ENCODE data around the gene TMEM184B.

TMEM184B gene

GRCh38 chr22:38272373-38273134 lies at the start of gene TMEM184B:
TSS of gene TMEM184B (minus strand) at chr22:38273010. CDS start at chr22:38247961, 25,049 bp downstream.
- peak; percentile 87 for DNase-seq (ENCODE audit: low spot score)

DNA sequence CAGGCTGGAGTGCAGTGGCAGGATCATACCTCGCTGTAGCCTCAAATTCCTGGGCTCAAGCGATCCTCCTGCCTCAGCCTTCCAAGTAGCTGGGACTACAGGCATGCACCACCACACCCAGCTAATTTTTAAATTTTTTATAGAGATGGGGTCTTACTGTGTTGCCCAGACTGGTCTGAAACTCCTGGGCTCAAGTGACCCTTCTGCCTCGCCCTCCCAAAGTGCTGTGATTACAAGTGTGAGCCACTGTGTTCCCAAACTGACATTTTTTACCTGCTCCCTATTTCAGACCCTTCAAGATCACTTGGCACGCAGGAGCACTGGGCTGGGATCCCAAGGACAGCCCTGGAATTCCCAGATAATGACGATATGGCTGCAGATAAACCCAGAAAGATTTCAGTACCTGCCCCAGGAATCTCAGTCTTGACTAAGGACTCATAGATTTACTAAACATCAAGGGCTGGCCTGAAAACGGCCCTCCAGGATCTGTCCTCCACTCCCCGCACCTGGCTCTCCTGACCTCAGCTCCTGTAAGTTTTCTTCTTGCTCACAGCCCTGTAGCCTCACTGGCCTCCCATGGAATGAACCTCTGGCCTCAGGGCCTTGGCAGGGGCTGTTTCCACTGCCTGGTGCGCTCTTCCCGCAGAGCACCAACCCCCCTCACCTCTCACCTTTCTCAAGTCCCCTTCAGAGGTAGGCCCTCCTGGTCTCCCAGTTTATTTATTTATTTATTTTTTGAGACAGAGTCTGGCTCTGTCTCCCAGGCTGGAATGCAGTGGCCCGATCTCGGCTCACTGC lies 48.0 kb upstream of the TMEM184B start:
- DNase-seq (ENCODE audit: low spot score): no peak

- DNase-seq (ENCODE audit: low spot score): no peak
Observed at GRCh38 chr22:38318792-38319773, 46.3 kb upstream of the TMEM184B start.

GRCh38 chr22:38317995-38318715 lies 45.3 kb upstream of the TMEM184B start:
- DNase-seq (ENCODE audit: low spot score): no peak

- DNase-seq (ENCODE audit: low spot score): peak; percentile 81
Observed at GRCh38 chr22:38317122-38317994, 44.5 kb upstream of the TMEM184B start, which contains the start of gene CSNK1E. TSS of gene CSNK1E (minus strand) at chr22:38317433. CDS start at chr22:38314157, 3,276 bp downstream.

DNA sequence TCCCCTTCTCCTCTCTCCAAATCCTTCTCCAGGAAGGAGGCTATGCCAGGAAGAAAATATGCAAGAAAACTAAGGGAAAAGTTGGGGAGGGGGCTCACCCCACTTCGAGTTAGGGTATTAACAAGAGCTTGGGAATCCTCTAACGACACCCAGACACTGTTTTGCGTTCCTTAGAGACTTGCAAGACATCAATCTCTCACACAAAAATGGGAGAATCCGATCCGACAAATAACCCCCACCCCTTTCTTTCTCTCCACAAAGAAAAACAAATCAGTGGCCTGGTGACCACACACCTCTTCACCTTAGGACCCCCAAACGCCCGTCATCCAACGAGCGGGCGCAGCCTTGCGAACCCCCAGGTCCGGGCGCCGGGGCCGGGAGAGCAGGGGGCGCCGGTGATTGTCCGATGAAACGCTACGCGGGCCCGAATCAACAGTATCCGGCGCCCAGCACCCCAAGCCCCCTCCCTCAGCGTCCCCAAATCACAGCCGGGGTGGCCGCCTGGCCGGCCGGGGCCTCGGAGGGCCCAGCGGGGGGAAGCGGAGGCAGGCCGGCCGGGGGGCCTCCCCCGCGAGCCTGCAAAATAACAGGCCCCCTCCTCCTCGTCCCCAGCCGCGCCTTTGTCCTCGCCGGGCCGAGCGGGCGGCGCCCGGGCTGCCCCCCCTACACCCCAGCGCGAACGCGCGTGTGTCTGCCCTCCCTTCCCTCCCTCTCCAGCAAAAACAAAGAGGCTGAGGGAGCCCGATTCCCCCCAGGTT lies 43.7 kb upstream of the TMEM184B start:
- peak; percentile 86 for DNase-seq (ENCODE audit: low spot score)

GRCh38 chr22:38315823-38316363 lies 43.1 kb upstream of the TMEM184B start:
- no peak for DNase-seq (ENCODE audit: low spot score)

DNA sequence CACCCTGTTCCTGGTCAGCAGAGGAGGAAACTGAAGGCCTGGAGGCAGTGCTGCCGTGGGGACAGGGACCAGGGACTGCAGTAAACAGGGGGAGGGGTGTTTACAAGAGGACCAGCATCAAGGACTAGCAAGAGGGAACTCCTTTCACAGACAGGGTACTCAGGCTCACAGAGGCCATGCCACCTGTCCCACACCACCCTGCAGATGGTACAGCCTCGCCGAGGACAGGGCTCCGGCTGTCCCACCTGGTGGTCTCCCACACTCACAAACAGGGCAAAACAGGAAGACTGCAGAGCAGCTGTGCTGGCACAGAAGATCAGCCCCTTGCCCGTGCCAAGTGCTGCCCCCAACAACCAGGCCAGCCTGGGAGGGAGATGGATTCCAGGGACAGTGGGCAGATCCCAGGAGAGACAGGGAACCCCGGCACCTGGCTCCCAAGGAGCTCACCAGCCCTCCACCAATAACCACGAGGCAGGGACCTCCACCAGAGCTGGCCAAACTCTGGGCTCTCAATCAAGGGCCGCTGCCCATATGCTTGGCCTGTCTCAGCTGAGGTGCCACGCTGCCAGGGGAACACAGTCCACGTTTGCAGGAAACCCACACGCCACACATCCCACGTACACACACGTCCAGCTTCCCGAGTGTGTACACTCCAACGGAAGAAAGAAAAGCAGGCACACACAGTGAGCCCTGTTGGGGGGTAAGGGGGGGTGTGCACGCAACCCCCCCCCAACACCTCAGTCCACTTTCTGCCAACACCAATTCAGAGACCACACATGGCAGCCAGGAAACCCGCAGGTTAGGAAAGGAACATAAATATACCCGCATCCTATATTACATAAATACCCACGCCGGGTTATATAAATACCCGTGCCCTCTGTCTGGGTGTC lies 42.4 kb upstream of the TMEM184B start:
- DNase-seq (ENCODE audit: low spot score): no peak

GRCh38 chr22:38314051-38314932 lies 41.5 kb upstream of the TMEM184B start:
- DNase-seq (ENCODE audit: low spot score): no peak

DNA sequence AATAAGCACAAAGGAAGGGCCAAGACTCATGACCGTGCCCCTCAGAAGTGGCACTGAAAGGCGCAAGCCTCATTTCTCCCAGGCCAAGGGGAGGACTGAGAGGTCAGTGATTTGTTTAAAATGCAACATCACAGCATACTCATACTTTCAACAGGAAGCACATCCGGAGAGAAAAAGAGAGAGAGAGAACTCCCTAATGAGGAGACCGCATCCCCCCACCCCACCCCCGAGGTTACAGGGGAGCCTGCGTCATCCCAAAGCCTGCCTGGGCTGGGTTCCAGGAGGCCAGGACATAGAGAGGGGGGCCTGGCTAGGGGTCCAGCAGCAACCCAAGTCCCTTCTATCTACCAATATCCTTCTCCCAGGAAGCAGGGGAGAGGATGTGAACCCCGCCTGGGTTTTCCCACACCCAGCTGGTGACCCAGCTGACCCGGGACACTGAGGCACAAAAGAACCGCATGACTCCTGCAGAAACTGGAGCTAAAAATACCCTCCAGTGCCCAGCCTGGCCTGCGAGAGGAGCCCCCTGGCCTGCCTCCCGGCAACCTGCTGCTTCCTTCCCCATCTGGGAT lies 40.7 kb upstream of the TMEM184B start:
- DNase-seq (ENCODE audit: low spot score): no peak

GRCh38 chr22:38312261-38312800 lies 39.5 kb upstream of the TMEM184B start:
- no peak for DNase-seq (ENCODE audit: low spot score)

GRCh38 chr22:38311323-38311620 lies 38.5 kb upstream of the TMEM184B start:
- no peak for DNase-seq (ENCODE audit: low spot score)

DNA sequence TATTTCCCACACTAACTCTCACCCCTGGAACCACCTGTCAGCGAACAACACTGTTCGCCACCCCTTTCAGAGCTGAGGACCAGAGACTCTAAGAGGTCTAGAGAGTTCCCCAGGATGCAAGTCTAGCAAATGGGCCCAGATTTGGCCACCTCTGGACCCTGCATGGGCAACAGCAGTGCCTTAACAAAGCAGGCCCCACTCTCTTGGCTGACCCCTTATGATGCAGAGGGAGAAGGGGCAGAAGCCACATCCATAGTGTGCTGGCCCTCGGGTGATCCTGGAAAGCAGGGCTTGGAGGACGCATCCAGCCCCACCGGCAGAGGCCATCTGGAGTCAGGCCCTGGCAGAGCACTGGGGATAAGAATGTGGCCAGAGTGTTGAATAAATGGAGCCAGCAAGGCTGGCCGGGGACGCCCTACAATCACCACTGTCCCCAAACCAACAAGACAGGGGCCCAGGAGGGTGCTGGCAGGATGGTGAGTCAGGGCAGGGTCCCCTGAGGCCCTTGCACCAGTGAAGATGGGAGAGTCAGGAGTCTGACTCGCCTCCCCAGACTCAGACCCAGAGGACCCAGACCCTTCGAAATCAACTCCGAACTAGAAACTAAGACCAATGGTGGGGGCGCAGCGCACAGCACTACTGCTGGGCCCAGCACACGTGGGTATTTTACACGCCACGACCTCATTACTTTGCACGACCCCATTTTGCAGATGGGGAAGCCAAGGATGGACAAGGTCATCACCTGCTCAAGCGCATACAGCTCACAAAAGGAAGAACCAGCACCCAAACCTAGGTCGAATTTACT lies 37.9 kb upstream of the TMEM184B start:
- DNase-seq (ENCODE audit: low spot score): no peak

DNA sequence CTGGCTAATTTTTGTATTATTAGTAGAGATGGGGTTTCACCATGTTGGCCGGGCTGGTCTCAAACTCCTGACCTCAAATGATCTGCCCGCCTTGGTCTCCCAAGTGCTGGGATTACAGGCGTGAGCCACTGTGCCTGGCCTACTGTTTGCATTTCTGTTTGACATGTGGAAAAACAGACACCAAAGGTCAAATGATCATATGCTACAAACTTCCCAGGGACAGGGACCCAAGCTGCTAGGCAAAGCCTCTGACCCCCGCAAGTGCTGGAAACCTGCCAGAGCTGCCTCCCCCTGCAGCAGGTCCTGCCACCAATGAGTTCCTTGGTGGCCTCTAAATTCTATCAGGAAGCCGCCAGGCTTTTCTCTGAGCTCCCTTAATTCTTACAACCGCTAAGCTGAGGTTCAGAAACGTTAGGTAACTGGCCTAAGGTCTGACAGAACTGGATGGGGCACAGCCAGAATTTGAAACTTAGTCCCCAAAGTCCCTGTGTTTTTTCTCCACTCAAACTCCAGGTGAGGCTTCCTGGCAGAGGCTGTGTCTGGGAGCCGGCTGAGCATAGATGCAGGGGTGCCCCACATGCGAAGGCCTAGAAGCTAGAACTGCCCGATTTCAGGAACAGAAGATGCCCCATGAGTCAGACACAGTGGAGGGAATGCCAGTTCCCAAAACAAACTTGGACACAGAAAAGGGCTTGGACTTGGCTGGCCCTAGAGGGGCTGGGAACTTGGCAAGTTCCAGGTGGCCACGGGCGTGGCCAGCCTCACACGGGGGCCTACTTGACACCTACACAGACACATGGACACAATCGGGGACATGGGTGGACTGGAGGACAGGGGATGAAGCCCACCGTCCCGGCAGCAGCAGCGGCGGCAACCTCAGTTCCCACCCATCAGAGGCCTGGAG lies 37.1 kb upstream of the TMEM184B start:
- DNase-seq (ENCODE audit: low spot score): no peak

Data from putamen (tissue), 1 donor.